Thymus (tissue), 11 donors: Measurements from ENCODE around the gene GHRL. TPM values are rescaled to one million over a fixed set of nuclear protein-coding genes. Genes with fewer than 3 reads are reported as not detected.

Experiments used
- DNase-seq, 9 donors: peaks; one replicate each; pipeline ENCODE4 v3.0.0-alpha.2; 2013; ENCODE audit warnings: low spot score in 9 of 9, low read depth in 6 of 9, missing footprints in 1 of 9
- H3K27ac ChIP-seq, 2 donors: one replicate each; pipeline ENCODE4 v1.5.1; 2013; ENCODE audit warnings: control low read depth in 1 of 2, low read depth in 1 of 2, low read length in 1 of 2, mild to moderate bottlenecking in 1 of 2, moderate library complexity in 1 of 2
- H3K27me3 ChIP-seq, 2 donors: one replicate each; pipeline ENCODE4 v1.5.1; 2013; ENCODE audit warnings: low read length in 1 of 2; ENCODE audit not compliant: control insufficient read depth in 2 of 2, insufficient read depth in 1 of 2
- H3K36me3 ChIP-seq, 2 donors: one replicate each; pipeline ENCODE4 v1.5.1; 2013; ENCODE audit warnings: low read length in 1 of 2, mild to moderate bottlenecking in 1 of 2, moderate library complexity in 1 of 2; ENCODE audit not compliant: control insufficient read depth in 2 of 2, insufficient read depth in 2 of 2
- H3K4me1 ChIP-seq, 2 donors: one replicate each; pipeline ENCODE4 v1.5.1; 2013; ENCODE audit warnings: low read length in 2 of 2; ENCODE audit not compliant: control insufficient read depth in 2 of 2, insufficient read depth in 2 of 2
- H3K4me3 ChIP-seq, 2 donors: one replicate each; pipeline ENCODE4 v1.5.1; 2013; ENCODE audit warnings: low read length in 2 of 2, control low read depth in 1 of 2, mild to moderate bottlenecking in 1 of 2
- H3K9me3 ChIP-seq, 2 donors: one replicate each; pipeline ENCODE4 v1.5.1; 2013; ENCODE audit warnings: low read length in 1 of 2, mild to moderate bottlenecking in 1 of 2; ENCODE audit not compliant: control insufficient read depth in 2 of 2, insufficient read depth in 1 of 2
- WGBS: extraction: QIAGEN DNeasy Blood & Tissue Kit; methylation state at CpG from one replicate; pipeline ENCODE4 v1.1.7; 2013; 5-methylcytosine and 5-hydroxymethylcytosine counted together
- polyA plus RNA-seq: library from polyadenylated mRNA; stranded (reverse); fragments of 200-250 nt; gene quantifications from one replicate; pipeline ENCODE4 v1.2.3, GENCODE V29; 2013
- total RNA-seq: library from RNA; stranded (reverse); fragments of 120-200 nt; gene quantifications from one replicate; pipeline ENCODE4 v1.2.4, GENCODE V29; 2013
- donor health status: healthy.

GHRL gene
- total and polyA plus RNA-seq, 2 donors: 2.4 to 3.7 TPM

DNA sequence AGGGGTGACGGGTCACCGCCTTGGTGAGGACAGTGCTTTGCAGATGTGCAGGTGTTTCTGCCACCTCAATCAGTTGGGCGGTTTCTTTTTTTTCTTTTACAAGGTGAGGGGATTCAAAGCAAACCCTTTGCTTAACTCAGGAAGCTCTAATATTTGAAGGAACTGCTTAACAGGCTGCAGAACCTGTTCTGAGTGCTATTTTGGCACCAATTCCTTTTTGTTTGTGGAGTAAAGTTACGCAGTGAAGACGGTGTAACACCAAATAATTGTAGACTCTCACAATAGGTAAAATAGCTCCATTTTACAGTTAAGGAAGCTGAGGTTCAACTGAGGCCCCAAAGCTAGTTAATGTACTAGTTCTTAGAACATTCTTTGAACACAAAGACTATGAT lies 6.6 kb downstream of the GHRL start:
- Histone ChIP-seq H3K9me3 (no peaks in the 10 kb centered on the region), H3K27me3 (no peaks in the 10 kb centered on the region), H3K4me1 (peaks cover 0 to 14% of the 10 kb centered on the region in 2 donors), H3K4me3 (no peak overlapping the region), H3K36me3 (peaks cover 47 to 76% of the 10 kb centered on the region in 2 donors), H3K27ac (no peak overlapping the region)
- WGBS: 92% methylated on average over 5 of the region's 5 CpGs
- DNase-seq: no peak

DNA sequence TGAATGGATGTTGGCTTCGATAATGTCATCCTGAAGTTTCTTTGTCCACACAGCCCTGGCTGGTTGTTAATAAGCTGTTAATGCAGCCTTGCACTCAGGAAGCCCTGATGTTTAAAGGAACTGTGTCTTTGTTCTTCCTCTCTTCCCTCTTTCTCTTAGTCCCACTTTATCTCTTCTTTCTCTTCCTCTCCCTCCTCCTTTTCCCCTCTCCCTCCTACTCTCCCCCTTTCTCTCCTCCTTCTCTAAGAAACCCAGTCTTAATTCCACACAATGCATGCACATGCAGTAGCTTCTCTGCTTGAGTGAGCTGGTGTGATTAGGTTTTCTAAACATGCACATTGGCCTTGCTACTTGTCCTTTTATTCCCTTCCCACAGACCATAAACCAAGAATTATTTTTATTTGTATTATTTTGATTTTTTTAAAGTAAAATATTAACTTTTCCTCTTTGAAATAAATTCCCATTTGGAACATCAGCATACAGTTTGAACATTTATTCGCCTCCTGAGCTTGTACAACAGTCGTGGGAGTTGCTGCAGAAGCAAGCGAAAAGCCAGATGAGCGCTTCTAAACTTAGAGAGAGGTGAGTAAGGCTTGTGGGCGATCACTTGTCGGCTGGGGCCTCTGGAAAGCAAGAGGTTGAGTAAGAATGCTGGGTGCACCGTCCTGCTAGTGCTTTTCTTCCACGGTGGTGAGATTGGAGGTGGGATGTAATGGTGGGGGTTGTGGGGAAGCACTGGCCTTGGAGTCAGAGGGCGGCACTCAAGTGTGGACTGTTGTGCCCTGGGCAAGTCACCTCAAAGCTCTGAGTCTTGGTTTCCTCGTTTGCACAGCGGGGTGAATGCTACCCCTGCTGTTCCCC lies 7.2 kb downstream of the GHRL start:
- no peak for DNase-seq
- H3K27me3 ChIP-seq: no peaks in the 10 kb centered on the region
- no peak overlapping the region for H3K27ac ChIP-seq
- WGBS: 92% methylated on average over 12 of the region's 12 CpGs
- peaks cover 0 to 13% of the 10 kb centered on the region in 2 donors for H3K4me1 ChIP-seq
- no peak overlapping the region for H3K4me3 ChIP-seq
- H3K36me3 ChIP-seq: peaks cover 50 to 77% of the 10 kb centered on the region in 2 donors
- H3K9me3 ChIP-seq: no peaks in the 10 kb centered on the region

- no peak for DNase-seq
- Histone ChIP-seq H3K4me1 (peaks cover 0 to 13% of the 10 kb centered on the region in 2 donors), H3K27me3 (no peaks in the 10 kb centered on the region), H3K27ac (no peak overlapping the region), H3K36me3 (peaks cover 61 to 87% of the 10 kb centered on the region in 2 donors), H3K4me3 (no peak overlapping the region), H3K9me3 (no peaks in the 10 kb centered on the region)
- WGBS: 30% methylated on average over 9 of the region's 9 CpGs
Measured at GRCh38 chr3:10284496-10284895, 8.3 kb downstream of the GHRL start.

- peaks cover 0 to 13% of the 10 kb centered on the region in 2 donors for H3K4me1 ChIP-seq
- no peak overlapping the region for H3K4me3 ChIP-seq
- peaks cover 66 to 87% of the 10 kb centered on the region in 2 donors for H3K36me3 ChIP-seq
- peak in 1 of 9 donors; percentile 22 for DNase-seq
- 91% methylated on average over 5 of the region's 5 CpGs for WGBS
- H3K27me3 ChIP-seq: no peaks in the 10 kb centered on the region
- H3K9me3 ChIP-seq: no peaks in the 10 kb centered on the region
- H3K27ac ChIP-seq: no peak overlapping the region
Measured at GRCh38 chr3:10283638-10284037, 9.1 kb downstream of the GHRL start.

GRCh38 chr3:10281951-10282350 lies 10.8 kb downstream of the GHRL start:
- WGBS: 94% methylated on average over 5 of the region's 5 CpGs
- Histone ChIP-seq H3K27me3 (no peaks in the 10 kb centered on the region), H3K4me3 (no peak overlapping the region), H3K9me3 (no peaks in the 10 kb centered on the region), H3K36me3 (peaks cover 69 to 88% of the 10 kb centered on the region in 2 donors), H3K4me1 (peaks cover 0 to 13% of the 10 kb centered on the region in 2 donors), H3K27ac (no peak overlapping the region)
- DNase-seq: no peak

DNA sequence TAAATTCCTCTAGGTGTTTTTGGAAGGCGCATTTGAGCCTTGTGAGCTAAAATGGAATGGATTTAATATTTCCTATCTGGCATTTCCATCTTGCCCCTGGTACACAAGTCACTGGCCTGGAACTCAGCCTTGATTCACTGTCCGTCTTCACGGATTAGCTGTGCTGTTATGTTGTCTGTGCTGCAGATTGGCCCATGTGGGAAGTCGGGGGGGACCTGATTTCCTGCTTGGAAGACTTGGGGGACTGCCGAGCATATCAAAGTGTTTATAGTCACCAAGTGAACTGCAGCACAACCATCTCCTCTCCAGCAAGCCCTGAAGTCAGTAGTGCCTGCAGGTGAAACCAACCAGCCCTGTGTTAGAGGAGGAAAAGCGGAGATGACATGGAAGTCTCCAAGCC lies 12.2 kb downstream of the GHRL start:
- no peak for DNase-seq
- Histone ChIP-seq H3K4me3 (no peak overlapping the region), H3K27me3 (no peaks in the 10 kb centered on the region), H3K27ac (no peak overlapping the region), H3K4me1 (peaks cover 0 to 9% of the 10 kb centered on the region in 2 donors), H3K9me3 (no peaks in the 10 kb centered on the region), H3K36me3 (peaks cover 78 to 88% of the 10 kb centered on the region in 2 donors)
- WGBS: 93% methylated on average over 6 of the region's 6 CpGs

- no peak for DNase-seq
- over 99% methylated on average over 5 of the region's 5 CpGs for WGBS
- H3K36me3 ChIP-seq: peaks cover 80 to 85% of the 10 kb centered on the region in 2 donors
- no peaks in the 10 kb centered on the region for H3K27me3 ChIP-seq
- H3K4me3 ChIP-seq: no peak overlapping the region
- H3K9me3 ChIP-seq: no peaks in the 10 kb centered on the region
- H3K4me1 ChIP-seq: peaks cover 0 to 9% of the 10 kb centered on the region in 2 donors
- no peak overlapping the region for H3K27ac ChIP-seq
Measured at GRCh38 chr3:10280177-10280529, 12.6 kb downstream of the GHRL start.

GRCh38 chr3:10279384-10280176 lies 13.2 kb downstream of the GHRL start:
- peaks cover 77 to 80% of the 10 kb centered on the region in 2 donors for H3K36me3 ChIP-seq

DNA sequence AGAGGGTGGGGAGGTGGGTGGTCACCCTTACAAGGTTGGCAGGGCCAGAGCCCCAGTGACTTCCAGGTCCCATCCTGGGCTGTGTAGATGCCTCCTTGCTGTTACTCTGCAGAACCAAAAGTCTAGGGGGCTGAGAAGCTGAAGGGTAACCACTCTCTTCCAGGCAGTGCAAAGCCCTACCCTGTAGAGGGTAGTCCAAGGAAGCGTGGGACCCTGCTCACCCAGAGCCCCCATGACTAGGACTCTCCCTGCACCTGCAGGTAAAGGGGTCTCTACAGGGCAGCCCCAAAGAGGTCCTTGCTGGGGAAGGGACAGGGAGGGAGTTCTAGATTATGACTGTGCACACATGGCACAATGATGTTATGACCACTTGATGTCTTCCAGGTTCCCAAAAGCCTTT lies 14.2 kb downstream of the GHRL start:
- no peak overlapping the region for H3K4me3 ChIP-seq
- 100% methylated on average over 1 of the region's 1 CpG for WGBS
- DNase-seq: no peak
- no peaks in the 10 kb centered on the region for H3K4me1 ChIP-seq
- no peak overlapping the region for H3K27ac ChIP-seq
- no peaks in the 10 kb centered on the region for H3K27me3 ChIP-seq
- no peaks in the 10 kb centered on the region for H3K9me3 ChIP-seq
- H3K36me3 ChIP-seq: peaks cover 71 to 83% of the 10 kb centered on the region in 2 donors

More at GRCh38 chr3:10279384-10280176, 13.2 kb downstream of the GHRL start:
- no peak for DNase-seq
- H3K9me3 ChIP-seq: no peaks in the 10 kb centered on the region
- H3K27ac ChIP-seq: no peak overlapping the region
- H3K4me1 ChIP-seq: peaks cover 0 to 9% of the 10 kb centered on the region in 2 donors
- no peak overlapping the region for H3K4me3 ChIP-seq
- H3K27me3 ChIP-seq: no peaks in the 10 kb centered on the region
- 95% methylated on average over 13 of the region's 13 CpGs for WGBS
